Posterior vena cava (tissue), 2 donors: ENCODE results near the gene AGPS. TPM values are rescaled to one million over a fixed set of nuclear protein-coding genes. Genes with fewer than 3 reads are reported as not detected.

ENCODE experiments used
- DNase-seq: peaks from one replicate; pipeline ENCODE4 v3.0.0-alpha.2; 2020; ENCODE audit warnings: low spot score
- intact Hi-C, 2 donors: fragments of 100-400 bp; cut with DNase I; formaldehyde crosslinking; loops; one replicate each; pipeline versions ENCODE4 v1.14.1 to v1.14.2; 2022 to 2023
- total RNA-seq, 2 donors: library from RNA; stranded (reverse); fragmentation: NEBNext Ultra II Directional; extraction: Animal tissue kit (Norgen Biotek cat#: 25700); gene quantifications; one replicate each; pipeline ENCODE4 v1.2.1, GENCODE V29; 2021
- donor health status: DM: yes; HTN: yes; CAD: no.
- donor health status: DM: yes; HTN: yes; CAD: no.

Gene AGPS
- total RNA-seq, 2 donors from 2014 or later, result 28.5 to 32.8 TPM

- intact Hi-C loops, result no loop called here
- DNase-seq, result no peak
Observed at GRCh38 chr2:177495945-177496344, 103.4 kb downstream of the AGPS start.

DNA sequence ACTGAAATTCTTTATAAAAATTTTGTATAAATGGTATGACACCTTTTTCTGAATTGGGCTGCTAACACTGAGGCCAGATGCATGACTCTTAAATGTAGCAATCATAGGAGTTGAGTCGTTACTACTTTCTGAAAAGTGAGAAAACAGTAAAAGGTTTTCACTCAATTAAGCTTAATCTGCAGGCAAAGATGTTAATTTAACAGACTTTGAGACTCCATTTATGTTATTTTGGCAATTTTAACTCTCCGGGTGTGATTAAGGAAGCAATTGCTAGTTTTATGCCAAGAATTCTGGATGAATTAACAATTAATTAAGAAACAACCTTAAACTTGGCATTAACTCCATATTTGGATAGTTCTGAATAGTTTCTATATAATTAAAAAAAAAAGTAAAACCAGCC lies 104.3 kb downstream of the AGPS start:
- DNase-seq, result no peak
- intact Hi-C loops, result no loop called here

DNA sequence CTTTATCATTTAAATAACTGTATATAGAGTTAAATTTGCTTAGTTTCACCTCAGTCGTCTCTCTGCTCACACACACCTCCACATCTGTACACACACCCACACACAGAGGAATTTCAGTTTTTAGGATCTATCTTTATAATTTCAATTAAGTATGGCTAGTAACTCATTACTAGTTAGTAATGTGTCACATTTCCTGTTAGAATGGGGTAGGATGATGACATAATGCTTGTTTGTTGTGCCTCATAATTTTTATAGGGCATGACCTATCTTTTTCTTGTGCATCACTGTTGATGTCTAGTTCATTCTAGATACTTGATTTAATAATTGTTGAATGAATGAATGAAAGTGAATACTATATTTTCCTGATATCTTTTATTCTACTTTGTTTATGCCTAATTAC lies 108.6 kb downstream of the AGPS start:
- intact Hi-C loops, result no loop called here
- no peak for DNase-seq

GRCh38 chr2:177506505-177506904 lies 113.9 kb downstream of the AGPS start:
- no peak for DNase-seq
- intact Hi-C loops, result no loop called here

GRCh38 chr2:177506998-177507397 lies 114.4 kb downstream of the AGPS start:
- DNase-seq, result no peak
- intact Hi-C loops, result no loop called here

GRCh38 chr2:177516824-177517544 lies 124.4 kb downstream of the AGPS start:
- intact Hi-C loops, result no loop called here
- no peak for DNase-seq

- intact Hi-C loops, result no loop called here
- DNase-seq, result no peak
Observed at GRCh38 chr2:177518754-177519153, 126.2 kb downstream of the AGPS start.

DNA sequence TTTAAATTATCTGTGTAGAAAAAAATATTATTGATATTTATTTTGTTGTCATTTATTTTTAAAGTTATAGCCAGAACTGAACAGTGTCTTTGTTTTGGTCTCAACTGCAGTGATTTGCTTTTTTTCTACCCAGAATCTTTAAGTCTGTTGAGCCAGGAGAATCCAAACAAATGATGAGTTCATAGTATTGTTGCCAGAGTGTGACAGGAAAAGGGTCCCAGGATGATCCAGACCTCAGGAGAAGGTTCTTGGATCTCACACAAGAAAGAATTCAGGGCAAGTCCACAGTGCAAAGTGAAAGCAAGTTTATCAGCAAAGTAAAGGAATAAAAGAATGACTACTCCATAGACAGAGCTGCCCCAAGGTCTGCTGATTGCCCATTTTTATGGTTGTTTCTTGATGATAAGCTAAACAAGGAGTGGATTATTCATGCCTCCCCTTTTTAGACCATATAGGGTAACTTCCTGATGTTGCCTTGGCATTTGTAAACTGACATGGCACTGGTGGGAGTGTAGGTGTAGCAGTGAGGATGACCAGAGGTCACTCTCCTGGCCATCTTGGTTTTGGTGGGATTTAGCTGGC lies 127.1 kb downstream of the AGPS start:
- no peak for DNase-seq
- intact Hi-C loops, result no loop called here

DNA sequence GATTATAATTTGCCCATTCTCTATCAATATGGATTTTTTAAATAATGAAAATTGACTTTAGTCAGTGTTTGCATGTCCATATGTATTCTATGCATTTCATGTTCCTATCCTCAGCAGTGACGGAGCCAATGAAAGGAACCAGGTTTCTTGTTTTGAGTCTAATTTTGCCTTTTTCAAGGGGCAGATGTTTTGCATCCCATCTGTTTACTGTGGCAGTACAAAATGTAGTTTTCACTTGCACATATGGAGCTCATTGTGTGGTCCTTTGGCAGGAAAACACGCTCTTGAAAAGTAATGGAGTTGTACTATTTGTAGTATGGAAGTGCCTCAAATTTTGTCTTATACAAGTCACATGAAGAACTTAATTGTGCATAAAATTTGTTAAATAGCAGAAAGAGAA lies 127.8 kb downstream of the AGPS start:
- intact Hi-C loops, result no loop called here
- DNase-seq, result no peak

DNA sequence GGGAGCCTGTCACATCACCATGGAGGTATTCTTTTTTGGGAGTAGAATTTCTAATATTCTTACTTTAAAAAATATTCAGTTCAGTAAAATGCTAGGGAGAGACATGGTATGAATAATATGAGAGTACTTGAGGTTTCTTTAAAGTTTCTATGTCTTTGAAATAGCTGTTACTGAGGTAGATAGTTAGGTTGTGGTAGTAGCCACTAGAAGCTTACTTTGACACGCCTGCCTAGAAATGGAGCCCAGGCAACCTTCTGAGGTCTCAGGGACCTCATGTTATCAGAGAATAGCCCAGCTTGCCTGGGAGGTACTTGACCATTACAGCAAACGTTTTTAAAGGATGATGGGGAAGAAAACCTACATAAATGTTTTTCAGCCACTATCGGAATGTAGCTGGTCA lies 131.2 kb downstream of the AGPS start:
- no peak for DNase-seq
- intact Hi-C loops, result no loop called here

DNA sequence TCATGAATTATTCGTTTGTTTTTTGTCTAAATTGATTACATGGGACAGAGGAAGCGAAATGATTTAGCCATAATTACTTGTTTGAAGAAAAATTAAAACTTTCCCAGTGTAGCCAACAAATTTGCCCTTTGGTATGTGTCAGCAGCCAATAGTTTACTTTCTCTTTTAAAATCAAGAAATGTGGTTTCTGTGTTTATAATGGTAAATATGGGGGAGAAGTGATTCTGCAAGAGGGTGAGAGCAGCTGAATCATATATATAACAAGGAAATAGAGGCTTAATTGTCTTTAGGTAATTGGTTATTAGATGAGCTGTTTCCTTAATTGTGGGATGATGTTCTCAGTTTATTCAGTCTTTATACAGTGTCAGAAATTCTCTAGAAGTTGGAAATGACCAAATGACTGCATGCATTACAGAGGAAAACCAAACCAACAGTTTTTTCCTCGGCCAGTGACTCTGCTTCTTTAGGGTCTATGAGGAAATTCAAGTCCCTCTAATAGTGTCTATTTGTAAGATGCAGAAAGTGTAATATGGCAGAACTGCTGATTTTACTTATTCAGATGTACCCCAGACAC lies 132.9 kb downstream of the AGPS start:
- intact Hi-C loops, result no loop called here

DNA sequence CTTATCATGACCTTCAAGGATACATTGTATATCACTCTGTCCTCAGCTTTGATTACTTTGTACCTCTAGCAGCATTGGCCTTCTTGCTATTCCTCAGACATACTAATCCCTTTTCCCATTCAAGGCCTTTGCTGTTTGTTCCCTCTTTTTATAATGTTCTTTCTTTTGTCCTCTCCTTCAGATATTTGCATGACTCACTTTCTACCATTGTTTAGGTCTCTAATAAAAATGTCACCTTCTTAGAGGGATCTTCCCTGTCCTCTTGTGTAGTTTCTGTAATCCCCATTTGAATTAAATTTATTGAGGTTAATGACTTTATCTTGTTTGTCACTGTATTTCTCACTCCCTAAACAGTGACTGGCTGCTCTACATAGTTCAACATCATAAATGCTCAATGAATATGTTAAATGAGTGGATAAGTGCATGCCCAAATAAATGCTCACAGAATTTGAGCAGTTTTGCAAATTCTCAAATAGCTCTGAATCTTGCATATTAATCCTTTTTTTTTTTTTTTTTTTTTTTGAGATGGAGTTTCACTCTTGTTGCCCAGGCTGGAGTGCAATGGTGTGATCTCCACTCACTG lies 135.9 kb downstream of the AGPS start:
- intact Hi-C loops, result no loop called here
- no peak for DNase-seq

More for the DNA sequence above, 132.9 kb downstream of the AGPS start:
- DNase-seq, result no peak

- intact Hi-C loops, result no loop called here
- DNase-seq, result no peak
Observed at GRCh38 chr2:177529166-177529565, 136.6 kb downstream of the AGPS start.

- no peak for DNase-seq
Observed at GRCh38 chr2:177530561-177530960, 138.0 kb downstream of the AGPS start.

GRCh38 chr2:177531706-177532105 lies 139.1 kb downstream of the AGPS start:
- DNase-seq, result no peak
- intact Hi-C loops, result no loop called here

More at GRCh38 chr2:177530561-177530960, 138.0 kb downstream of the AGPS start:
- intact Hi-C loops, result no loop called here

DNA sequence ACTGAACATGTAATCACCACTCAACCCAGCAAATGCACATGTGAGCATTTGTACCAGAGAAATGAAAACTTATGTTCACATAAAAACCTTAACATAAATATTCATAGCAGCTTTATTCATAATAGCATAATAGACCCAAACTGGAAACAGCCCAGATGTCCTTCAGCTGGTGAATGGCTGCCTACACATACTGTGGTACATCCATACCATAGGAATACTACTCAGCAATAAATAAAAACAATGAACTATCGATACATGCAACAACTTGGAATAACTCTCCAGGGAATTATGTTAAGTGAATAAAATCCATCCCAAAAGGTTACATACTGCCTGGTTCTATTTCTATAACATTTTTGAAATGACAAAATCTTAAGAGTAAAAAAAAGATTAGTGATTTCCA lies 140.0 kb downstream of the AGPS start:
- intact Hi-C loops, result no loop called here
- DNase-seq, result no peak

DNA sequence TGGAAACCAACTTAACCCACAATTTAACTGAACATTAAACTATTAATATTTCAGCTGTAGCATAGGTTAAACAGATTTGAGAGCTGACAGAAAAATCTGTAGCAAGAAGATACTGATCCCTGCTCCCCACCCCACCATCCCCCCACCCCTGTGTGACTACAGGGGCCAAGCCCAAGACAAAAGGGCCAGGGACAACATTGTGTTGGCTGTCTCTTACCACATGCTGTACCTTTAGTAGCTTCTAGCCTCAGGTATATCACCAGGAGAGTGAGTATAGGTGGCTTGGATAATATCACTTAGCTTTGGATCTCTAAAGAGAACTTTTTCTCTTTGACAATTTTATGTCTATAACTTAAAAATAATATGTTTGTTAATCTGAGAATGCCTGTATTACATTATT lies 140.7 kb downstream of the AGPS start:
- intact Hi-C loops, result no loop called here
- no peak for DNase-seq

DNA sequence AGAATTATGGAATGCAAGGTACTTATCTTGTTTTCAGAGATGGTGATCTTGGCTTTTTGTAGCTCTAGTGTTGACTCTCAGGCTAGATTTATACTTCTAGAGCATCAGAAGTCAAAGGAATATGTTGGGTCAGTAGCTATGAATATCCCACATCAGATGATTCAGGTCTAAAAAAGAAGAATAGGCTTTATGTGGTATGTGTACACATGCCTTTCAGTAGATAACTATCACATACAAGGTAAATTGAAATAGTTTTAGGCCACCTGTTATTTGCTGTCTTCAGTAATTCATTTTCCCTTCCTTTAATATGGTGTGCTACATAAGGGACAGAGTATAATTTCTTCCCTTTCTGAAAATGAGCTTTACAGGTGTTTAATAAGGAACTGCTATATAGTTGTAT lies 142.4 kb downstream of the AGPS start:
- DNase-seq, result no peak
- intact Hi-C loops, result loop anchor here in 1 of 2 donors (1.0 kb wide), 1 partner anchor 36 kb away; no protein-coding TSS in a partner anchor

- DNase-seq, result no peak
- intact Hi-C loops, result no loop called here
Observed at GRCh38 chr2:177535958-177536504, 143.5 kb downstream of the AGPS start.

DNA sequence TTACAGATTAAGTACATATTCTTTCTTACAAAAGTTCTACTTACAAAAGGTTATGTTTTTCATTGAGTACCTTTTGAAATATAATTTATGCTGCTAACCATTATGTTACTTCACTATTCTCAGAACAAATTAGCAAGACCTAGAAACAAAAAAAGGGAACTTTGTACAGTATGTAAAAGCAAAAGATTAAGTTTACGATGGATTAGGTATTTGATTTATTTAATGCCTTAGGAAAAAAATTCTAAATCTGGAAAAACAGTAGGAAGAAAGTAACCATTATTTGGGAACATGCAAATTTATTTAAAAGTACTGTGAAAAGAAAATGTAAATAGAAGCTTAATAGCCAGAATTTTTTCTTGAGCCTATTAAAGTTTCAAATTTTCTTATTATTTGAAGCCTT lies 144.6 kb downstream of the AGPS start:
- DNase-seq, result no peak
- intact Hi-C loops, result no loop called here
